GM12865 (cell line): ENCODE measurements around the gene MSH3.
"Not testable (repeated sequence)": the region's sequence is repeated elsewhere in the genome, so short reads cannot be mapped to it uniquely, and the experiment has no call there.

Experiments used
- DNase-seq: peaks from one replicate; pipeline ENCODE4 v3.0.0; 2010; ENCODE audit warnings: low read depth
- H3K4me3 ChIP-seq: 2 replicates; pipeline ENCODE4 v1.5.1; 2011; ENCODE audit warnings: mild to moderate bottlenecking, low read depth, low read length, control low read depth
- CTCF ChIP-seq: IDR thresholded peaks from 2 replicates; pipeline ENCODE4 v1.5.1; 2011; ENCODE audit warnings: low read length, control low read depth, low read depth, inconsistent platforms; ENCODE audit not compliant: insufficient read depth; ENCODE audit errors: missing control alignments

MSH3 gene

GRCh38 chr5:80866371-80866770, 211.9 kb downstream of the MSH3 start:
- no peak overlapping the region for H3K4me3 ChIP-seq
- no peak for DNase-seq
- TF ChIP-seq CTCF: no peak

- DNase-seq: no peak
- no peak for TF ChIP-seq CTCF
- H3K4me3 ChIP-seq: no peak overlapping the region
Observed at GRCh38 chr5:80867233-80867632, 212.8 kb downstream of the MSH3 start.

- DNase-seq: no peak
- no peak for TF ChIP-seq CTCF
- no peak overlapping the region for H3K4me3 ChIP-seq
Observed at GRCh38 chr5:80870442-80870841, 216.0 kb downstream of the MSH3 start.

GRCh38 chr5:80871541-80871961, 217.1 kb downstream of the MSH3 start:
- DNase-seq: no peak
- no peak for TF ChIP-seq CTCF
- no peak overlapping the region for H3K4me3 ChIP-seq

- TF ChIP-seq CTCF: no peak
- no peak for DNase-seq
- H3K4me3 ChIP-seq: no peak overlapping the region
Observed at GRCh38 chr5:80874162-80874561, 219.7 kb downstream of the MSH3 start.

- H3K4me3 ChIP-seq: no peak overlapping the region
- DNase-seq: no peak
- no peak for TF ChIP-seq CTCF
Observed at GRCh38 chr5:80877592-80877991, 223.1 kb downstream of the MSH3 start.

- TF ChIP-seq CTCF: no peak
- no peak overlapping the region for H3K4me3 ChIP-seq
Observed at GRCh38 chr5:80881726-80882125, 227.3 kb downstream of the MSH3 start.

GRCh38 chr5:80883390-80883789, 228.9 kb downstream of the MSH3 start:
- DNase-seq: not testable (repeated sequence)

More at GRCh38 chr5:80881726-80882125, 227.3 kb downstream of the MSH3 start:
- DNase-seq: no peak

More at GRCh38 chr5:80883390-80883789, 228.9 kb downstream of the MSH3 start:
- H3K4me3 ChIP-seq: not testable (repeated sequence)
